PFSK-1 (cell line): Measurements from ENCODE around the gene SAMD4B.

Experiments
- FOXP2 ChIP-seq: optimal IDR thresholded peaks from 2 replicates; pipeline ENCODE3; 2011; ENCODE audit warnings: borderline replicate concordance, control low read depth, inconsistent platforms; ENCODE audit not compliant: insufficient read depth; ENCODE audit errors: extremely low read length, extremely low read depth
- POLR2AphosphoS5 ChIP-seq: IDR thresholded peaks from 2 replicates; pipeline ENCODE4 v1.6.1; 2012; ENCODE audit warnings: low read depth, mild to moderate bottlenecking, control low read depth, low read length, moderate library complexity
- REST ChIP-seq, 2 experiments: IDR thresholded peaks; 2 replicates each; pipeline versions ENCODE4 v1.6.1 to v1.8.0; 2011 to 2012; ENCODE audit warnings: low read depth in 2 of 2, low read length in 2 of 2, control low read depth in 1 of 2, inconsistent platforms in 1 of 2, mild to moderate bottlenecking in 1 of 2, moderate library complexity in 1 of 2; ENCODE audit not compliant: insufficient read depth in 1 of 2
- SIN3A ChIP-seq: IDR thresholded peaks from 2 replicates; pipeline ENCODE4 v1.6.1; 2012; ENCODE audit warnings: mild to moderate bottlenecking, low read length, moderate library complexity, borderline replicate concordance; ENCODE audit not compliant: insufficient read depth
- TAF1 ChIP-seq: IDR thresholded peaks from 2 replicates; pipeline ENCODE4 v1.6.1; 2012; ENCODE audit warnings: low read length, control low read depth, borderline replicate concordance; ENCODE audit not compliant: insufficient read depth

SAMD4B gene

GRCh38 chr19:39339674-39340073 is 2.5 kb upstream of the SAMD4B start:
- TF ChIP-seq FOXP2 (no peak), TAF1 (no peak), REST (IDR thresholded peaks at IDR 0.05; ENCODE audit: insufficient read depth in 1 of 2, low read depth in 2 of 2, low read length in 2 of 2) (no peak), SIN3A (no peak), POLR2AphosphoS5 (no peak)

- TF ChIP-seq FOXP2, result no peak
- no peak for TF ChIP-seq REST (IDR thresholded peaks at IDR 0.05; ENCODE audit: insufficient read depth in 1 of 2, low read depth in 2 of 2, low read length in 2 of 2)
- TF ChIP-seq TAF1, result no peak
- no peak for TF ChIP-seq SIN3A
- TF ChIP-seq POLR2AphosphoS5, result no peak
Measured at GRCh38 chr19:39341129-39341718, 997 bp upstream of the SAMD4B start.

GRCh38 chr19:39342647-39343305 is 555 bp downstream of the SAMD4B start:
- TF ChIP-seq FOXP2, result no peak
- TF ChIP-seq SIN3A, result no peak
- TF ChIP-seq TAF1, result no peak
- no peak for TF ChIP-seq REST (IDR thresholded peaks at IDR 0.05; ENCODE audit: insufficient read depth in 1 of 2, low read depth in 2 of 2, low read length in 2 of 2)
- no peak for TF ChIP-seq POLR2AphosphoS5

DNA sequence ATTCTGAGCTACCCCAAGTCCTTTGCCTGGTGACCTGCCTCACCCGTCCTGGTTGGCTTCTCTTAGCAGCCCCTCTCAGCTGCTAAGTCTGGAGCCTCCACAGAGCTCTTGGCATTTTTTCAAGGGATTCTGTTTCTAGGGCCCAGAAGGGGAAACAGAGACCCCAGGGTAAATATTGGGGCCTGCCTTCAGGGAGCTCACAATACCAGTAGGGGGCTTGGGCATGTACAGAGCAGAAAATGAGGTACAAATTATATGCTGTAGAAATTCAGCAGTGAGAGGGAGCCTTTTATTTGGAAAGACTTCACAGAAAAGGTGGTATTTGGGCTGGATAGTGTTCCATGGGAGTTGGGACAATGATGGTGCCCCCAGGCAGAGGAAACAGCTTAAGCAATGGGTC is 3.7 kb downstream of the SAMD4B start:
- TF ChIP-seq REST (IDR thresholded peaks at IDR 0.05; ENCODE audit: insufficient read depth in 1 of 2, low read depth in 2 of 2, low read length in 2 of 2) (no peak), POLR2AphosphoS5 (no peak), TAF1 (no peak), FOXP2 (no peak), SIN3A (no peak)
